Measurements from ENCODE around the gene ENG. TPM values are rescaled to one million over a fixed set of nuclear protein-coding genes. Genes with fewer than 3 reads are reported as not detected.

The ENG gene
- polyA plus RNA-seq, 1 experiment = 17.2 TPM

DNA sequence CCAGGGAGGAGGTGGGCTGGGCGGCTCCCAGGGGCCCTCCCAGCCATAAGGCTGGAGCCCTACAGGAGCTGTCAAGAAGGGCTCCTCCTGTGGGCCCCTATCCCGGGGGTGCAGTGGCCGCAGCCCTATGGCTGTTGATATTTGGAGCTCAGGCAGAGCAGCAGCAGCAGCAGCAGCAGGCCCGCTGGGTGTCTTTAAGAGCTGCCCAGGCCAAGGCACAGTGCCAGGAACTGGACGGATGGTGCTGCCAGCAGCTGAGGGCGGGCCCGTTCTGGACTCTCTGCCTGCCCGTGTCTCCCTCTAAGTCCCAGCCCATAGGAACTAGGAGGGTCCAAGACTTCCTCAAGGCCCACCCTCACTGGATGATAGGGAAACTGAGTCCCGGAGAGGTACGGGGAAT, 19.4 kb upstream of the ENG start:
- CTCF ChIA-PET = interaction anchor here (0.6 to 1.1 kb wide), 3 partner anchors 48 to 132 kb away, joined by 3 to 5 read pairs (median 3); partner anchors contain the start of gene CDK9
- DNase-seq (ENCODE audit: low read depth, low spot score) = no peak
- H3K27me3 ChIP-seq (ENCODE audit: control insufficient read depth, insufficient read depth, low read length) = no peaks in the 10 kb centered on the region
- no peak overlapping the region for H3K4me3 ChIP-seq (ENCODE audit: low read depth, low read length)
- no peak overlapping the region for H3K27ac ChIP-seq (ENCODE audit: low read depth, low read length)
- POLR2A ChIA-PET = interaction anchor here (0.6 to 2.5 kb wide), 4 partner anchors 11 to 113 kb away, joined by 3 to 5 read pairs (median 4); no protein-coding TSS in a partner anchor
- TF ChIP-seq, protein P1, sequence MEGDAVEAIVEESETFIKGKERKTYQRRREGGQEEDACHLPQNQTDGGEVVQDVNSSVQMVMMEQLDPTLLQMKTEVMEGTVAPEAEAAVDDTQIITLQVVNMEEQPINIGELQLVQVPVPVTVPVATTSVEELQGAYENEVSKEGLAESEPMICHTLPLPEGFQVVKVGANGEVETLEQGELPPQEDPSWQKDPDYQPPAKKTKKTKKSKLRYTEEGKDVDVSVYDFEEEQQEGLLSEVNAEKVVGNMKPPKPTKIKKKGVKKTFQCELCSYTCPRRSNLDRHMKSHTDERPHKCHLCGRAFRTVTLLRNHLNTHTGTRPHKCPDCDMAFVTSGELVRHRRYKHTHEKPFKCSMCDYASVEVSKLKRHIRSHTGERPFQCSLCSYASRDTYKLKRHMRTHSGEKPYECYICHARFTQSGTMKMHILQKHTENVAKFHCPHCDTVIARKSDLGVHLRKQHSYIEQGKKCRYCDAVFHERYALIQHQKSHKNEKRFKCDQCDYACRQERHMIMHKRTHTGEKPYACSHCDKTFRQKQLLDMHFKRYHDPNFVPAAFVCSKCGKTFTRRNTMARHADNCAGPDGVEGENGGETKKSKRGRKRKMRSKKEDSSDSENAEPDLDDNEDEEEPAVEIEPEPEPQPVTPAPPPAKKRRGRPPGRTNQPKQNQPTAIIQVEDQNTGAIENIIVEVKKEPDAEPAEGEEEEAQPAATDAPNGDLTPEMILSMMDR (IDR thresholded peaks at IDR 0.05; ENCODE audit: low read depth, low read length) = no peak
- H3K9me3 ChIP-seq (ENCODE audit: control insufficient read depth, insufficient read depth, low read length) = no peaks in the 10 kb centered on the region; the same call in 1 of the 2 replicates

- ChIA-PET POLR2A (interaction anchor here (0.8 to 2.5 kb wide), 2 partner anchors 10 to 112 kb away, joined by 3 to 5 read pairs; no protein-coding TSS in a partner anchor), CTCF (interaction anchor here (0.9 kb wide), 1 partner anchor 48 kb away, joined by 3 read pairs; no protein-coding TSS in a partner anchor)
- no peaks in the 10 kb centered on the region for H3K27me3 ChIP-seq (ENCODE audit: control insufficient read depth, insufficient read depth, low read length)
- no peak overlapping the region for H3K27ac ChIP-seq (ENCODE audit: low read depth, low read length)
- no peaks in the 10 kb centered on the region; the same call in 1 of the 2 replicates for H3K9me3 ChIP-seq (ENCODE audit: control insufficient read depth, insufficient read depth, low read length)
- no peak overlapping the region for H3K4me3 ChIP-seq (ENCODE audit: low read depth, low read length)
- DNase-seq (ENCODE audit: low read depth, low spot score) = no peak
- TF ChIP-seq, protein P1 (IDR thresholded peaks at IDR 0.05; ENCODE audit: low read depth, low read length) = no peak
These were observed 18.8 kb upstream of the ENG start for GRCh38 chr9:127873223-127873691.

DNA sequence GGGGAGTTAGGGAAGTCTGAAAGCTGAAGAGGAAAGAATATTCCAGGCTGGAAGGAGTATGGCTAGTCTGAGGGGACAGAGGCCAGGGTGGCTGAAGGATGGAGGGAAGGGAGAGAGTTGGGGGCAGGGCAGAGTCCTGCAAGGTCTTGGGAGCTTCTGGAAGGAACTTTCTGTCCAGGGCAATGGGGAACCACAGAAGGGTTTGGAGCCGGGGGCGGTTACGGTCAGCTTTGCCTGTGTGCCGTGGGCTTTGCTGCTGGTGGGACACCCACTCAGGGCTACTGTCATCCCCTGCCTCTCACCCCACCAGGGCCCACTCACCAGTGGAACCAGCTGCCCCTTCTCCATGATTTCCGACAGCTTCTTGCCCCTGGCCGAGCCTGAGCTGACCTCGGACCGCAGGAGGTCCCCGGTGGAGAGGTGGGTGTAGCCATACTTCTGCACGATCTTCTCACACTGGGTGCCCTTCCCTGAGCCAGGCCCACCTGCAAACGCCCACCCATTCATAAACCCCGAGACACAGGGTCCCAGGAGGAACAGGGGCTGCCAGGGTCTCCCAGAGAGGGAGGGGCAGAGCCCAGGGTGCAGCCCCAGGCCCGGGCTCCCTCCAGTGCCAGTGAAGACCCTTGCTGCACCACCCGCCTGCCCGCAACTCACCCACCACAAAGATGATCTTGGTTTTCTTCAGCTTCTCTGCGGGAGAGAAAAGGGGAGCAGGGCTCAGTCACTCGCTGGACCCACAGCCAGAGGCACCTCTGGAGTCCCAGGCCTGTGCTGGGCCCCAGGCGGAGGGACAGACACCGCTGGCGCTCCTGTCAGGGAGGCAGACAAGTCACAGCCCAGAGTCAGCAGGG, 18.1 kb upstream of the ENG start:
- no peaks in the 10 kb centered on the region for H3K27me3 ChIP-seq (ENCODE audit: control insufficient read depth, insufficient read depth, low read length)
- no peaks in the 10 kb centered on the region; the same call in 1 of the 2 replicates for H3K9me3 ChIP-seq (ENCODE audit: control insufficient read depth, insufficient read depth, low read length)
- no peak for DNase-seq (ENCODE audit: low read depth, low spot score)
- no peak overlapping the region for H3K27ac ChIP-seq (ENCODE audit: low read depth, low read length)
- CTCF ChIA-PET = interaction anchor here (0.6 to 1.3 kb wide), 2 partner anchors 76 to 138 kb away, joined by 3 to 6 read pairs; partner anchors contain the start of gene TOR2A
- POLR2A ChIA-PET = interaction anchor here (2.5 kb wide), 1 partner anchor 9 kb away, joined by 5 read pairs; no protein-coding TSS in a partner anchor
- TF ChIP-seq, protein P1 (IDR thresholded peaks at IDR 0.05; ENCODE audit: low read depth, low read length) = no peak
- H3K4me3 ChIP-seq (ENCODE audit: low read depth, low read length) = no peak overlapping the region

DNA sequence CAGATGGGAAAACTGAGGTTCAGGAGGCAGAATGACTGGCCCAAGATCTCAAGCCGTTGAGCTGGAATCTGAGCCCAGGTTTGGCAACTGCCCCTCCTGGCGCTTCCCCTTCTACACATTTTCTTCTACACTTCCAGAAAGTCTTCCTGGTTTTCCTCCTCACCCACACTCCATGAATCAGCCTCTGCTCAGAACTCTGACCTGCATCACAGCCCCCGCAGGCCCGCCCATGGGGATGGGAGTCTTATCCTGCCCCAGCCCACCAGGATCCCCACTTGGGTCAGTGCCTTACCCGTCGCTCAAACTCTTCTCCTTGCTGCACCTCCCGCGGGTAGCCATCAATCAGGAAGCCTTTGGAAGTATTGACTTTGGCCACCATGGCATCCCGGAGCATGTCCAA, 17.1 kb upstream of the ENG start:
- no peak overlapping the region for H3K4me3 ChIP-seq (ENCODE audit: low read depth, low read length)
- no peak overlapping the region for H3K27ac ChIP-seq (ENCODE audit: low read depth, low read length)
- no peaks in the 10 kb centered on the region for H3K27me3 ChIP-seq (ENCODE audit: control insufficient read depth, insufficient read depth, low read length)
- TF ChIP-seq, protein P1 (IDR thresholded peaks at IDR 0.05; ENCODE audit: low read depth, low read length) = no peak
- ChIA-PET CTCF (interaction anchor here (0.6 to 1.3 kb wide), 2 partner anchors 75 to 137 kb away, joined by 3 to 6 read pairs; partner anchors contain the start of gene TOR2A), POLR2A (no interaction called here)
- no peak for DNase-seq (ENCODE audit: low read depth, low spot score)
- H3K9me3 ChIP-seq (ENCODE audit: control insufficient read depth, insufficient read depth, low read length) = no peaks in the 10 kb centered on the region; the same call in 1 of the 2 replicates
